Adrenal gland (tissue), 12 donors: ENCODE measurements around the gene OLIG1. TPM values are rescaled to one million over a fixed set of nuclear protein-coding genes. Genes with fewer than 3 reads are reported as not detected.

Source experiments
- DNase-seq, 7 donors: peaks; one replicate each; pipeline ENCODE4 v3.0.0-alpha.2; 2019 to 2020
- H3K27ac ChIP-seq, 5 donors: fragments of 200-600 bp; sonication (generic) in 4 of 5; 1 replicate in 3 of 5; 2 replicates in 2 of 5; pipeline versions ENCODE4 v1.5.1 to v1.8.0; 2016 to 2020; ENCODE audit warnings: mild to moderate bottlenecking in 1 of 5
- H3K27me3 ChIP-seq: fragments of 200-600 bp; 2 replicates; pipeline ENCODE4 v1.8.0; 2021
- H3K36me3 ChIP-seq, 2 donors: fragments of 200-600 bp; replicated peaks in 1 of 2; 1 replicate in 1 of 2; 2 replicates in 1 of 2; pipeline versions ENCODE4 v1.5.1 to v1.8.0; 2018 to 2022
- H3K4me1 ChIP-seq, 2 donors: fragments of 200-600 bp; replicated peaks in 1 of 2; 1 replicate in 1 of 2; 2 replicates in 1 of 2; pipeline versions ENCODE4 v1.5.1 to v1.8.0; 2018 to 2021
- H3K4me3 ChIP-seq, 4 donors: fragments of 200-600 bp; sonication (generic) in 3 of 4; one replicate each; pipeline ENCODE4 v1.5.1; 2016 to 2018
- H3K9me3 ChIP-seq, 3 donors: fragments of 200-600 bp; sonication (generic) in 1 of 3; replicated peaks in 1 of 3; 1 replicate in 2 of 3; 2 replicates in 1 of 3; pipeline versions ENCODE4 v1.5.1 to v1.8.0; 2016 to 2021
- POLR2A ChIP-seq, 2 donors: fragments of 450-650 bp; IDR thresholded peaks; one replicate each; pipeline ENCODE4 v1.6.1; 2017; ENCODE audit warnings: antibody characterized with exemption in 2 of 2, mild to moderate bottlenecking in 2 of 2, moderate library complexity in 1 of 2
- WGBS, 4 donors: extraction: QIAGEN DNeasy Blood & Tissue Kit in 2 of 4; methylation state at CpG; one replicate each; pipeline versions ENCODE4 v1.1.5 to v1.1.7; 2013 to 2017; 5-methylcytosine and 5-hydroxymethylcytosine counted together
- intact Hi-C, 2 donors: fragments of 100-400 bp; cut with DNase I; formaldehyde crosslinking; loops; one replicate each; pipeline versions ENCODE4 v1.14.1 to v1.15.0; 2022 to 2023
- polyA plus RNA-seq, 3 donors: library from polyadenylated mRNA; stranded (reverse); fragments of 200-250 nt in 2 of 3; fragments of 350-450 nt in 1 of 3; fragmentation: Illumina TruSeq in 1 of 3; extraction: RNeasy Lipid Tissue Mini Kit (QIAGEN cat#74804) in 1 of 3; gene quantifications; one replicate each; pipeline ENCODE4 v1.2.3, GENCODE V29; 2013 to 2014
- total RNA-seq, 9 donors: library from RNA; depleted of rRNA in 4 of 9; stranded (reverse); fragments of >200 nt in 4 of 9; fragments of 120-200 nt in 1 of 9; fragmentation: NEBNext Ultra II Directional in 1 of 9; extraction: Animal tissue kit (Norgen Biotek cat#: 25700) in 1 of 9; gene quantifications; one replicate each; pipeline versions ENCODE4 v1.1.0 to v1.2.4, GENCODE V29; 2013 to 2023
- TF ChIP-seq, protein P1 (sequence below), 6 experiments: fragments of 450-650 bp in 4 of 6; fragments of 200-600 bp in 2 of 6; sonication (generic) in 1 of 6; IDR thresholded peaks; 1 replicate in 5 of 6; 2 replicates in 1 of 6; pipeline versions ENCODE4 v1.5.1 to v1.8.0; 2016 to 2021; ENCODE audit warnings: antibody characterized with exemption in 6 of 6, mild to moderate bottlenecking in 2 of 6, moderate library complexity in 1 of 6
- donor health status: healthy with polysubstance abuse.
- donor health status: Bipolar disorder and iron deficiency.
- donor health status: DM: yes; HTN: yes; CAD: no.
- donor health status: DM: no; HTN: no; CAD: no.
- donor health status: DM: no; HTN: no; CAD: no.
- donor health status: DM: yes; HTN: yes; CAD: no.

OLIG1 gene
- total and polyA plus RNA-seq, 12 donors: 0.11 to 1.8 (median 0.50) TPM; not detected in 9

DNA sequence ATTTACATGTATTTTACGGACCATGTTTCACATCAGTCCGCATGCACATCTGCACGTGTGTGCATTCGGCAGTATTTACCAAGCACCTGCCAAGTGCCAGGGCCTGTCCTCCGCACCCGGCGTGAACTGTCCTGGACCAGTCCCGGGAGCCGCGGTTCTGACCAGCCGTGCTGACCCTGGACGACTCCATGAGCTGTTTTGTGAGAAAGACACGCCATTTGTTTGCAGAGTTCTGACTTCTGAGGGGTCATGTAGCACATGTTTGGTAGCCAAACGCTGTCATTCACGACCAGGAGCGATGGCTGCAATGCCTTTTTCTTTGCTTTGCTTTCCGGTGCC lies 47.5 kb upstream of the OLIG1 start:
- H3K9me3 ChIP-seq: no peaks in the 10 kb centered on the region
- intact Hi-C loops: no loop called here
- H3K36me3 ChIP-seq: no peaks in the 10 kb centered on the region
- DNase-seq: peak in 1 of 7 donors; percentile 18
- H3K27ac ChIP-seq: no peak overlapping the region
- H3K4me1 ChIP-seq: peaks cover 0 to 17% of the 10 kb centered on the region in 2 donors
- no peak for TF ChIP-seq POLR2A (IDR thresholded peaks at IDR 0.05)
- TF ChIP-seq, protein P1, sequence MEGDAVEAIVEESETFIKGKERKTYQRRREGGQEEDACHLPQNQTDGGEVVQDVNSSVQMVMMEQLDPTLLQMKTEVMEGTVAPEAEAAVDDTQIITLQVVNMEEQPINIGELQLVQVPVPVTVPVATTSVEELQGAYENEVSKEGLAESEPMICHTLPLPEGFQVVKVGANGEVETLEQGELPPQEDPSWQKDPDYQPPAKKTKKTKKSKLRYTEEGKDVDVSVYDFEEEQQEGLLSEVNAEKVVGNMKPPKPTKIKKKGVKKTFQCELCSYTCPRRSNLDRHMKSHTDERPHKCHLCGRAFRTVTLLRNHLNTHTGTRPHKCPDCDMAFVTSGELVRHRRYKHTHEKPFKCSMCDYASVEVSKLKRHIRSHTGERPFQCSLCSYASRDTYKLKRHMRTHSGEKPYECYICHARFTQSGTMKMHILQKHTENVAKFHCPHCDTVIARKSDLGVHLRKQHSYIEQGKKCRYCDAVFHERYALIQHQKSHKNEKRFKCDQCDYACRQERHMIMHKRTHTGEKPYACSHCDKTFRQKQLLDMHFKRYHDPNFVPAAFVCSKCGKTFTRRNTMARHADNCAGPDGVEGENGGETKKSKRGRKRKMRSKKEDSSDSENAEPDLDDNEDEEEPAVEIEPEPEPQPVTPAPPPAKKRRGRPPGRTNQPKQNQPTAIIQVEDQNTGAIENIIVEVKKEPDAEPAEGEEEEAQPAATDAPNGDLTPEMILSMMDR (IDR thresholded peaks at IDR 0.05): no peak
- 4 to 10% (median 7%) methylated on average over 14 to 17 of the region's 17 CpGs for WGBS, 4 donors
- peak overlapping the region in 1 of 4 donors; percentile 19 for H3K4me3 ChIP-seq
- H3K27me3 ChIP-seq: peaks cover 89% of the 10 kb centered on the region

GRCh38 chr21:33022828-33023573 lies 46.9 kb upstream of the OLIG1 start:
- H3K4me1 ChIP-seq: peaks cover 0 to 17% of the 10 kb centered on the region in 2 donors
- H3K36me3 ChIP-seq: no peaks in the 10 kb centered on the region
- 1 to 4% (median 1%) methylated on average over 23 to 52 of the region's 52 CpGs for WGBS, 4 donors
- peak overlapping the region in 1 of 4 donors; percentile 19 for H3K4me3 ChIP-seq
- DNase-seq: no peak
- H3K27me3 ChIP-seq: peaks cover 94% of the 10 kb centered on the region
- intact Hi-C loops: no loop called here
- TF ChIP-seq, protein P1 (IDR thresholded peaks at IDR 0.05): no peak
- TF ChIP-seq POLR2A (IDR thresholded peaks at IDR 0.05): no peak
- no peak overlapping the region for H3K27ac ChIP-seq
- no peaks in the 10 kb centered on the region for H3K9me3 ChIP-seq

- peaks cover 0 to 21% of the 10 kb centered on the region in 2 donors for H3K4me1 ChIP-seq
- no peak for DNase-seq
- no peak overlapping the region for H3K4me3 ChIP-seq
- H3K27me3 ChIP-seq: peaks cover 99% of the 10 kb centered on the region
- H3K36me3 ChIP-seq: no peaks in the 10 kb centered on the region
- WGBS, 4 donors: 3 to 5% (median 4%) methylated on average over 30 to 49 of the region's 49 CpGs
- no peak overlapping the region for H3K27ac ChIP-seq
- no peaks in the 10 kb centered on the region for H3K9me3 ChIP-seq
- no peak for TF ChIP-seq POLR2A (IDR thresholded peaks at IDR 0.05)
- TF ChIP-seq, protein P1 (IDR thresholded peaks at IDR 0.05): no peak
- intact Hi-C loops: no loop called here
These were observed 46.3 kb upstream of the OLIG1 start for GRCh38 chr21:33023574-33024200.

DNA sequence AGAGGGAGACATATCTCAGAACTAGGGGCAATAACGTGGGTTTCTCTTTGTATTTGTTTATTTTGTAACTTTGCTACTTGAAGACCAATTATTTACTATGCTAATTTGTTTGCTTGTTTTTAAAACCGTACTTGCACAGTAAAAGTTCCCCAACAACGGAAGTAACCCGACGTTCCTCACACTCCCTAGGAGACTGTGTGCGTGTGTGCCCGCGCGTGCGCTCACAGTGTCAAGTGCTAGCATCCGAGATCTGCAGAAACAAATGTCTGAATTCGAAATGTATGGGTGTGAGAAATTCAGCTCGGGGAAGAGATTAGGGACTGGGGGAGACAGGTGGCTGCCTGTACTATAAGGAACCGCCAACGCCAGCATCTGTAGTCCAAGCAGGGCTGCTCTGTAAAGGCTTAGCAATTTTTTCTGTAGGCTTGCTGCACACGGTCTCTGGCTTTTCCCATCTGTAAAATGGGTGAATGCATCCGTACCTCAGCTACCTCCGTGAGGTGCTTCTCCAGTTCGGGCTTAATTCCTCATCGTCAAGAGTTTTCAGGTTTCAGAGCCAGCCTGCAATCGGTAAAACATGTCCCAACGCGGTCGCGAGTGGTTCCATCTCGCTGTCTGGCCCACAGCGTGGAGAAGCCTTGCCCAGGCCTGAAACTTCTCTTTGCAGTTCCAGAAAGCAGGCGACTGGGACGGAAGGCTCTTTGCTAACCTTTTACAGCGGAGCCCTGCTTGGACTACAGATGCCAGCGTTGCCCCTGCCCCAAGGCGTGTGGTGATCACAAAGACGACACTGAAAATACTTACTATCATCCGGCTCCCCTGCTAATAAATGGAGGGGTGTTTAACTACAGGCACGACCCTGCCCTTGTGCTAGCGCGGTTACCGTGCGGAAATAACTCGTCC lies 45.5 kb upstream of the OLIG1 start:
- intact Hi-C loops: no loop called here
- WGBS, 4 donors: 4 to 7% (median 6%) methylated on average over 33 to 40 of the region's 40 CpGs
- Histone ChIP-seq H3K27me3 (peaks cover 99% of the 10 kb centered on the region), H3K4me3 (no peak overlapping the region), H3K9me3 (no peaks in the 10 kb centered on the region), H3K27ac (no peak overlapping the region), H3K36me3 (no peaks in the 10 kb centered on the region), H3K4me1 (peaks cover 0 to 28% of the 10 kb centered on the region in 2 donors)
- TF ChIP-seq POLR2A (IDR thresholded peaks at IDR 0.05): no peak
- TF ChIP-seq, protein P1 (IDR thresholded peaks at IDR 0.05): no peak
- no peak for DNase-seq
